HG02759 (cell line): ENCODE data around the gene TMC1.

ENCODE experiments used
- ATAC-seq: cut with Tn5 transposase; IDR thresholded peaks from one replicate; pipeline ENCODE4 v1.9.1; 2021; ENCODE audit warnings: mild to moderate bottlenecking, moderate library complexity; ENCODE audit not compliant: unreplicated experiment

Gene TMC1

GRCh38 chr9:72600671-72601070 lies 79.3 kb downstream of the TMC1 start:
- no peak for ATAC-seq

GRCh38 chr9:72601615-72602014 lies 80.2 kb downstream of the TMC1 start:
- ATAC-seq = no peak

- no peak for ATAC-seq
These were observed 91.0 kb downstream of the TMC1 start for GRCh38 chr9:72612449-72612848.

GRCh38 chr9:72614067-72614466 lies 92.7 kb downstream of the TMC1 start:
- no peak for ATAC-seq

GRCh38 chr9:72615931-72616330 lies 94.5 kb downstream of the TMC1 start:
- no peak for ATAC-seq

- no peak for ATAC-seq
These were observed 97.4 kb downstream of the TMC1 start for GRCh38 chr9:72618811-72619210.

- ATAC-seq = no peak
These were observed 100.8 kb downstream of the TMC1 start for GRCh38 chr9:72622186-72622585.

GRCh38 chr9:72623156-72623555 lies 101.7 kb downstream of the TMC1 start:
- ATAC-seq = no peak

GRCh38 chr9:72627147-72627546 lies 105.7 kb downstream of the TMC1 start:
- no peak for ATAC-seq

GRCh38 chr9:72627956-72628540 lies 106.6 kb downstream of the TMC1 start:
- ATAC-seq = no peak

- ATAC-seq = no peak
These were observed 112.6 kb downstream of the TMC1 start for GRCh38 chr9:72633966-72634365.

- ATAC-seq = peak; percentile 98
These were observed 113.8 kb downstream of the TMC1 start for GRCh38 chr9:72635197-72635596.

GRCh38 chr9:72636621-72637020 lies 115.2 kb downstream of the TMC1 start:
- no peak for ATAC-seq

- no peak for ATAC-seq
These were observed 122.2 kb downstream of the TMC1 start for GRCh38 chr9:72643651-72644050.

GRCh38 chr9:72646061-72646460 lies 124.7 kb downstream of the TMC1 start:
- ATAC-seq = no peak

GRCh38 chr9:72648324-72649126 lies 127.1 kb downstream of the TMC1 start:
- no peak for ATAC-seq

- ATAC-seq = no peak
These were observed 127.7 kb downstream of the TMC1 start for GRCh38 chr9:72649127-72649442.

GRCh38 chr9:72650206-72650605 lies 128.8 kb downstream of the TMC1 start:
- ATAC-seq = no peak

- no peak for ATAC-seq
These were observed 134.6 kb downstream of the TMC1 start for GRCh38 chr9:72656021-72656420.

- ATAC-seq = no peak
These were observed 135.6 kb downstream of the TMC1 start for GRCh38 chr9:72657023-72657422.

- ATAC-seq = no peak
These were observed 137.3 kb downstream of the TMC1 start for GRCh38 chr9:72658703-72659102.

GRCh38 chr9:72661401-72662135 lies 140.2 kb downstream of the TMC1 start:
- ATAC-seq = no peak
